SK-N-SH treated with all-trans-retinoic acid at 6 μM for 48 hours (cell line): ENCODE measurements around the gene FBXL14.

Source experiments
- ATAC-seq: fragments of 200-7000 bp; cut with Tn5 transposase; 3 replicates; pipeline ENCODE4 v1.9.1; 2020; ENCODE audit warnings: mild to moderate bottlenecking, moderate library complexity
- ARNTL ChIP-seq: fragments of 450-650 bp; formaldehyde crosslinking; IDR thresholded peaks from 2 replicates; pipeline ENCODE4 v1.5.0; 2020; ENCODE audit warnings: low read depth, mild to moderate bottlenecking, moderate library complexity, borderline replicate concordance
- BACH2 ChIP-seq: fragments of 250-450 bp; sonication (Bioruptor Pico); IDR thresholded peaks from 2 replicates; pipeline ENCODE4 v1.9.0; 2021; ENCODE audit warnings: mild to moderate bottlenecking, borderline replicate concordance
- CREB5 ChIP-seq: fragments of 250-450 bp; sonication (Bioruptor Pico); IDR thresholded peaks from 2 replicates; pipeline ENCODE4 v1.5.1; 2020; ENCODE audit warnings: low read depth, mild to moderate bottlenecking, moderate library complexity
- CSDC2 ChIP-seq: fragments of 250-450 bp; sonication (Bioruptor Pico); IDR thresholded peaks from 2 replicates; pipeline ENCODE4 v1.5.0; 2020; ENCODE audit warnings: mild to moderate bottlenecking, moderate library complexity
- ESRRG ChIP-seq: fragments of 250-450 bp; sonication (Bioruptor Pico); IDR thresholded peaks from 2 replicates; pipeline ENCODE4 v1.6.1; 2021; ENCODE audit warnings: mild to moderate bottlenecking
- ISL1 ChIP-seq: fragments of 250-450 bp; sonication (Bioruptor Pico); IDR thresholded peaks from 2 replicates; pipeline ENCODE4 v2.1.2; 2022; ENCODE audit warnings: mild to moderate bottlenecking, moderate library complexity
- OSR1 ChIP-seq: fragments of 250-450 bp; sonication (Bioruptor Pico); IDR thresholded peaks from 2 replicates; pipeline ENCODE4 v1.8.0; 2022; ENCODE audit warnings: moderate library complexity, mild to moderate bottlenecking, inconsistent platforms
- PATZ1 ChIP-seq: fragments of 250-450 bp; sonication (Bioruptor Pico); IDR thresholded peaks from 2 replicates; pipeline ENCODE4 v1.8.0; 2020; ENCODE audit warnings: mild to moderate bottlenecking, moderate library complexity, borderline replicate concordance
- PPARA ChIP-seq: fragments of 250-450 bp; sonication (Bioruptor Pico); IDR thresholded peaks from 2 replicates; pipeline ENCODE4 v1.5.0; 2020; ENCODE audit warnings: mild to moderate bottlenecking, borderline replicate concordance
- RARB ChIP-seq: fragments of 250-450 bp; sonication (Bioruptor Pico); IDR thresholded peaks from 2 replicates; pipeline ENCODE4 v1.8.0; 2021; ENCODE audit warnings: mild to moderate bottlenecking, moderate library complexity
- TCF4 ChIP-seq: fragments of 250-450 bp; sonication (Bioruptor Pico); IDR thresholded peaks from 2 replicates; pipeline ENCODE4 v1.8.0; 2021; ENCODE audit warnings: mild to moderate bottlenecking, moderate library complexity, borderline replicate concordance
- TOX ChIP-seq: fragments of 250-450 bp; sonication (Bioruptor Pico); IDR thresholded peaks from 2 replicates; pipeline ENCODE4 v1.8.0; 2021; ENCODE audit warnings: mild to moderate bottlenecking, moderate library complexity, borderline replicate concordance
- TSHZ2 ChIP-seq: fragments of 250-450 bp; sonication (Bioruptor Pico); IDR thresholded peaks from 2 replicates; pipeline ENCODE4 v1.5.0; 2020; ENCODE audit warnings: mild to moderate bottlenecking, moderate library complexity
- ZC3H10 ChIP-seq: fragments of 250-450 bp; sonication (Bioruptor Pico); IDR thresholded peaks from 2 replicates; pipeline ENCODE4 v1.5.1; 2021; ENCODE audit warnings: mild to moderate bottlenecking, moderate library complexity
- ZFP3 ChIP-seq: fragments of 250-450 bp; sonication (Bioruptor Pico); IDR thresholded peaks from 2 replicates; pipeline ENCODE4 v1.5.0; 2020; ENCODE audit warnings: mild to moderate bottlenecking, moderate library complexity
- ZNF565 ChIP-seq: fragments of 450-650 bp; formaldehyde crosslinking; conservative IDR thresholded peaks from 2 replicates; pipeline ENCODE4 v1.5.0; 2020; ENCODE audit warnings: low read depth, mild to moderate bottlenecking, moderate library complexity
- ZNF70 ChIP-seq: fragments of 450-650 bp; formaldehyde crosslinking; IDR thresholded peaks from 2 replicates; pipeline ENCODE4 v1.5.0; 2020; ENCODE audit warnings: mild to moderate bottlenecking, moderate library complexity
- ZNF8 ChIP-seq: fragments of 450-650 bp; formaldehyde crosslinking; IDR thresholded peaks from 2 replicates; pipeline ENCODE4 v1.5.0; 2020; ENCODE audit warnings: mild to moderate bottlenecking, moderate library complexity
- TF ChIP-seq, protein P1 (sequence below): fragments of 250-450 bp; sonication (Bioruptor Pico); IDR thresholded peaks from 2 replicates; pipeline ENCODE4 v1.5.1; 2021; ENCODE audit warnings: mild to moderate bottlenecking, moderate library complexity
- TF ChIP-seq, protein P2 (sequence below): fragments of 250-450 bp; sonication (Bioruptor Pico); IDR thresholded peaks from 2 replicates; pipeline ENCODE4 v1.8.0; 2021; ENCODE audit warnings: low read depth, mild to moderate bottlenecking, moderate library complexity, borderline replicate concordance

Gene FBXL14

GRCh38 chr12:1534748-1535147, 59.6 kb downstream of the FBXL14 start:
- TF ChIP-seq CSDC2 (no peak), RARB (CRISPR knock-in tag) (no peak), ZNF70 (CRISPR knock-in tag) (no peak), PATZ1 (CRISPR knock-in tag) (no peak), BACH2 (CRISPR knock-in tag) (no peak), ZNF8 (CRISPR knock-in tag) (no peak), ESRRG (CRISPR knock-in tag) (no peak), TOX (CRISPR knock-in tag) (no peak), TCF4 (CRISPR knock-in tag) (no peak), ARNTL (CRISPR knock-in tag) (no peak), OSR1 (CRISPR knock-in tag) (no peak), TSHZ2 (CRISPR knock-in tag) (no peak), CREB5 (CRISPR knock-in tag) (no peak)
- ATAC-seq: no peak

DNA sequence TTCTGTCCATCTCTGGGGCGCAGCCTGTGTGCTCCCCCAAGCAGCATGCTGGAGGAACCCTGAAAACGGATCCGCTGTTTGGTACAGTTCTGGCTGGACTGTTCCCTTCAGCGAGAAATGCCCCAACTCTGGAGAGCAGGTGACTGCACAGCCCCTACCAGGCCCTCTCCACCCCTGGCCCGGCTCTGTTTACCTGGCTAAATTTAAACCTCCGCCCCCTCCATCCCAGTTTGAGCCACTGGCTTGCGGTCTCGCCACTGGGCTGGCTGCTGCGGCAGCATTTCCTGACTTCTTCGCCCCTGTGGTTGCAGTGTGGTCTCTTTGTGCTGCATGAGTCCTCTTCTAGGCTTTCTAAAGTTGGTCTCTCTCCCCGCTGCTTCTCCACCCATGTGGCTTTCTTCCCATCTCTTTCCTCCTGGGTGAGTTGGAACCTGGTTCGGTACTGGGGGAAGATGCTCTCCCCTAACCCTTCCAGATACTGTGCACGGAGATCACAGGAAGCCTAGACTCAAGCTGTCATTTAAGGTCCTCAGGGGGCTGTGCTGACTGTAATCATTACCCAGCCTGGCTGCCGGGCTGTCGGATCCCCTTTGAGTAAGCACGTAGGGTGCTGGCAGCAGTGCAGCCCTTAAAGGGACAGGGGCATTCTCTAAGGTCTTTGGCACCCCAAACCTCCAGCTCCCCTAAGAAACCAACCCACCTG, 60.6 kb downstream of the FBXL14 start:
- TF ChIP-seq TSHZ2 (CRISPR knock-in tag): no peak
- TF ChIP-seq ESRRG (CRISPR knock-in tag): no peak
- no peak for TF ChIP-seq ZC3H10
- TF ChIP-seq ZNF70 (CRISPR knock-in tag): no peak
- TF ChIP-seq ZFP3 (CRISPR knock-in tag): no peak
- no peak for TF ChIP-seq PPARA
- no peak for TF ChIP-seq ZNF8 (CRISPR knock-in tag)
- TF ChIP-seq, protein P1, sequence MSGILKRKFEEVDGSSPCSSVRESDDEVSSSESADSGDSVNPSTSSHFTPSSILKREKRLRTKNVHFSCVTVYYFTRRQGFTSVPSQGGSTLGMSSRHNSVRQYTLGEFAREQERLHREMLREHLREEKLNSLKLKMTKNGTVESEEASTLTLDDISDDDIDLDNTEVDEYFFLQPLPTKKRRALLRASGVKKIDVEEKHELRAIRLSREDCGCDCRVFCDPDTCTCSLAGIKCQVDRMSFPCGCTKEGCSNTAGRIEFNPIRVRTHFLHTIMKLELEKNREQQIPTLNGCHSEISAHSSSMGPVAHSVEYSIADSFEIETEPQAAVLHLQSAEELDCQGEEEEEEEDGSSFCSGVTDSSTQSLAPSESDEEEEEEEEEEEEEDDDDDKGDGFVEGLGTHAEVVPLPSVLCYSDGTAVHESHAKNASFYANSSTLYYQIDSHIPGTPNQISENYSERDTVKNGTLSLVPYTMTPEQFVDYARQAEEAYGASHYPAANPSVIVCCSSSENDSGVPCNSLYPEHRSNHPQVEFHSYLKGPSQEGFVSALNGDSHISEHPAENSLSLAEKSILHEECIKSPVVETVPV (CRISPR knock-in tag): no peak
- no peak for TF ChIP-seq ZNF565 (CRISPR knock-in tag)
- TF ChIP-seq, protein P2, sequence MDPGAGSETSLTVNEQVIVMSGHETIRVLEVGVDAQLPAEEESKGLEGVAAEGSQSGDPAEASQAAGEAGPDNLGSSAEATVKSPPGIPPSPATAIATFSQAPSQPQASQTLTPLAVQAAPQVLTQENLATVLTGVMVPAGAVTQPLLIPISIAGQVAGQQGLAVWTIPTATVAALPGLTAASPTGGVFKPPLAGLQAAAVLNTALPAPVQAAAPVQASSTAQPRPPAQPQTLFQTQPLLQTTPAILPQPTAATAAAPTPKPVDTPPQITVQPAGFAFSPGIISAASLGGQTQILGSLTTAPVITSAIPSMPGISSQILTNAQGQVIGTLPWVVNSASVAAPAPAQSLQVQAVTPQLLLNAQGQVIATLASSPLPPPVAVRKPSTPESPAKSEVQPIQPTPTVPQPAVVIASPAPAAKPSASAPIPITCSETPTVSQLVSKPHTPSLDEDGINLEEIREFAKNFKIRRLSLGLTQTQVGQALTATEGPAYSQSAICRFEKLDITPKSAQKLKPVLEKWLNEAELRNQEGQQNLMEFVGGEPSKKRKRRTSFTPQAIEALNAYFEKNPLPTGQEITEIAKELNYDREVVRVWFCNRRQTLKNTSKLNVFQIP (CRISPR knock-in tag): no peak
- TF ChIP-seq ISL1: no peak
- no peak for TF ChIP-seq OSR1 (CRISPR knock-in tag)
- TF ChIP-seq BACH2 (CRISPR knock-in tag): no peak
- no peak for TF ChIP-seq ARNTL (CRISPR knock-in tag)
- no peak for ATAC-seq
